ENCODE measurements around the gene SCAP.

- TF ChIP-seq CEBPB (IDR thresholded peaks at IDR 0.05; ENCODE audit: low read depth): no peak
- no peak for TF ChIP-seq POLR2AphosphoS5 (IDR thresholded peaks at IDR 0.05; ENCODE audit: low read depth, low read length)
- TF ChIP-seq, protein P1, sequence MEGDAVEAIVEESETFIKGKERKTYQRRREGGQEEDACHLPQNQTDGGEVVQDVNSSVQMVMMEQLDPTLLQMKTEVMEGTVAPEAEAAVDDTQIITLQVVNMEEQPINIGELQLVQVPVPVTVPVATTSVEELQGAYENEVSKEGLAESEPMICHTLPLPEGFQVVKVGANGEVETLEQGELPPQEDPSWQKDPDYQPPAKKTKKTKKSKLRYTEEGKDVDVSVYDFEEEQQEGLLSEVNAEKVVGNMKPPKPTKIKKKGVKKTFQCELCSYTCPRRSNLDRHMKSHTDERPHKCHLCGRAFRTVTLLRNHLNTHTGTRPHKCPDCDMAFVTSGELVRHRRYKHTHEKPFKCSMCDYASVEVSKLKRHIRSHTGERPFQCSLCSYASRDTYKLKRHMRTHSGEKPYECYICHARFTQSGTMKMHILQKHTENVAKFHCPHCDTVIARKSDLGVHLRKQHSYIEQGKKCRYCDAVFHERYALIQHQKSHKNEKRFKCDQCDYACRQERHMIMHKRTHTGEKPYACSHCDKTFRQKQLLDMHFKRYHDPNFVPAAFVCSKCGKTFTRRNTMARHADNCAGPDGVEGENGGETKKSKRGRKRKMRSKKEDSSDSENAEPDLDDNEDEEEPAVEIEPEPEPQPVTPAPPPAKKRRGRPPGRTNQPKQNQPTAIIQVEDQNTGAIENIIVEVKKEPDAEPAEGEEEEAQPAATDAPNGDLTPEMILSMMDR (IDR thresholded peaks at IDR 0.05 in 2 of 3, conservative IDR thresholded peaks at IDR 0.05 in 1 of 3; ENCODE audit: borderline replicate concordance in 1 of 3, insufficient read depth in 1 of 3, low read depth in 2 of 3, low read length in 2 of 3): peak in 2 of 3 experiments; percentile 36 to 40; a peak in 3 of 6 replicates
- TF ChIP-seq FOSL1 (IDR thresholded peaks at IDR 0.05; ENCODE audit: low read depth): no peak
- TF ChIP-seq EZH2 (IDR thresholded peaks at IDR 0.05): no peak
- no peak for TF ChIP-seq POLR2A (IDR thresholded peaks at IDR 0.05; ENCODE audit: borderline replicate concordance, extremely low read depth, insufficient read depth, insufficient read length)
- TF ChIP-seq CBX3 (IDR thresholded peaks at IDR 0.05; ENCODE audit: low read depth): no peak
- TF ChIP-seq, protein P2, sequence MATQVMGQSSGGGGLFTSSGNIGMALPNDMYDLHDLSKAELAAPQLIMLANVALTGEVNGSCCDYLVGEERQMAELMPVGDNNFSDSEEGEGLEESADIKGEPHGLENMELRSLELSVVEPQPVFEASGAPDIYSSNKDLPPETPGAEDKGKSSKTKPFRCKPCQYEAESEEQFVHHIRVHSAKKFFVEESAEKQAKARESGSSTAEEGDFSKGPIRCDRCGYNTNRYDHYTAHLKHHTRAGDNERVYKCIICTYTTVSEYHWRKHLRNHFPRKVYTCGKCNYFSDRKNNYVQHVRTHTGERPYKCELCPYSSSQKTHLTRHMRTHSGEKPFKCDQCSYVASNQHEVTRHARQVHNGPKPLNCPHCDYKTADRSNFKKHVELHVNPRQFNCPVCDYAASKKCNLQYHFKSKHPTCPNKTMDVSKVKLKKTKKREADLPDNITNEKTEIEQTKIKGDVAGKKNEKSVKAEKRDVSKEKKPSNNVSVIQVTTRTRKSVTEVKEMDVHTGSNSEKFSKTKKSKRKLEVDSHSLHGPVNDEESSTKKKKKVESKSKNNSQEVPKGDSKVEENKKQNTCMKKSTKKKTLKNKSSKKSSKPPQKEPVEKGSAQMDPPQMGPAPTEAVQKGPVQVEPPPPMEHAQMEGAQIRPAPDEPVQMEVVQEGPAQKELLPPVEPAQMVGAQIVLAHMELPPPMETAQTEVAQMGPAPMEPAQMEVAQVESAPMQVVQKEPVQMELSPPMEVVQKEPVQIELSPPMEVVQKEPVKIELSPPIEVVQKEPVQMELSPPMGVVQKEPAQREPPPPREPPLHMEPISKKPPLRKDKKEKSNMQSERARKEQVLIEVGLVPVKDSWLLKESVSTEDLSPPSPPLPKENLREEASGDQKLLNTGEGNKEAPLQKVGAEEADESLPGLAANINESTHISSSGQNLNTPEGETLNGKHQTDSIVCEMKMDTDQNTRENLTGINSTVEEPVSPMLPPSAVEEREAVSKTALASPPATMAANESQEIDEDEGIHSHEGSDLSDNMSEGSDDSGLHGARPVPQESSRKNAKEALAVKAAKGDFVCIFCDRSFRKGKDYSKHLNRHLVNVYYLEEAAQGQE (IDR thresholded peaks at IDR 0.05; ENCODE audit: low read depth): no peak
- TF ChIP-seq JUND (IDR thresholded peaks at IDR 0.05): no peak
- no peak for TF ChIP-seq EZH2phosphoT487 (IDR thresholded peaks at IDR 0.05; ENCODE audit: borderline replicate concordance)
Measured at GRCh38 chr3:47418167-47419082, 57.3 kb downstream of the SCAP start.

Data from HCT116 (cell line).